ENCODE measurements around the gene APOH.

APOH gene

GRCh38 chr17:66240013-66240412 is 10.8 kb upstream of the APOH start:
- Histone ChIP-seq H3K4me3 (no peak overlapping the region), H3K27ac (no peak overlapping the region)

- no peak overlapping the region for H3K27ac ChIP-seq
- H3K4me3 ChIP-seq = no peak overlapping the region
Measured at GRCh38 chr17:66235377-66235994, 6.3 kb upstream of the APOH start.

- no peak overlapping the region for H3K27ac ChIP-seq
- H3K4me3 ChIP-seq = no peak overlapping the region
Measured at GRCh38 chr17:66234611-66235010, 5.4 kb upstream of the APOH start.

GRCh38 chr17:66233023-66233753 is 4.0 kb upstream of the APOH start:
- no peak overlapping the region for H3K27ac ChIP-seq

GRCh38 chr17:66230922-66231591 is 1.8 kb upstream of the APOH start:
- Histone ChIP-seq H3K27ac (no peak overlapping the region), H3K4me3 (no peak overlapping the region)

More at GRCh38 chr17:66233023-66233753, 4.0 kb upstream of the APOH start:
- H3K4me3 ChIP-seq = no peak overlapping the region

GRCh38 chr17:66229783-66230538 is 746 bp upstream of the APOH start:
- H3K27ac ChIP-seq = no peak overlapping the region
- H3K4me3 ChIP-seq = no peak overlapping the region

GRCh38 chr17:66227212-66228045 is 1.8 kb downstream of the APOH start:
- no peak overlapping the region for H3K4me3 ChIP-seq

GRCh38 chr17:66222798-66223350 is 6.3 kb downstream of the APOH start:
- no peak overlapping the region for H3K4me3 ChIP-seq
- H3K27ac ChIP-seq = no peak overlapping the region

More at GRCh38 chr17:66227212-66228045, 1.8 kb downstream of the APOH start:
- no peak overlapping the region for H3K27ac ChIP-seq

GRCh38 chr17:66221755-66222530 is 7.3 kb downstream of the APOH start:
- no peak overlapping the region for H3K4me3 ChIP-seq
- H3K27ac ChIP-seq = no peak overlapping the region

- Histone ChIP-seq H3K4me3 (no peak overlapping the region), H3K27ac (no peak overlapping the region)
Measured at GRCh38 chr17:66221343-66221742, 7.9 kb downstream of the APOH start.

GRCh38 chr17:66220079-66220835 is 9.0 kb downstream of the APOH start:
- Histone ChIP-seq H3K27ac (no peak overlapping the region), H3K4me3 (no peak overlapping the region)

- Histone ChIP-seq H3K27ac (no peak overlapping the region), H3K4me3 (no peak overlapping the region)
Measured at GRCh38 chr17:66215529-66215911, 13.7 kb downstream of the APOH start.

- Histone ChIP-seq H3K4me3 (no peak overlapping the region), H3K27ac (no peak overlapping the region)
Measured at GRCh38 chr17:66214884-66215528, 14.2 kb downstream of the APOH start.

GRCh38 chr17:66211047-66211810 is 18.0 kb downstream of the APOH start:
- H3K4me3 ChIP-seq = no peak overlapping the region
- no peak overlapping the region for H3K27ac ChIP-seq

GRCh38 chr17:66210208-66210574 is 19.0 kb downstream of the APOH start:
- H3K27ac ChIP-seq = no peak overlapping the region
- H3K4me3 ChIP-seq = no peak overlapping the region

- Histone ChIP-seq H3K27ac (no peak overlapping the region), H3K4me3 (no peak overlapping the region)
Measured at GRCh38 chr17:66207936-66208335, 21.3 kb downstream of the APOH start.

Data from skin epidermis (tissue), 12 donors.